ENCODE results near the gene MAN1C1. TPM values are rescaled to one million over a fixed set of nuclear protein-coding genes. Genes with fewer than 3 reads are reported as not detected.
"Not testable (repeated sequence)": the region's sequence is repeated elsewhere in the genome, so short reads cannot be mapped to it uniquely, and the experiment has no call there.

The MAN1C1 gene
- total RNA-seq, 1 experiment from 2014 or later = 0.40 TPM

GRCh38 chr1:25579292-25580252 is 37.0 kb upstream of the MAN1C1 start:
- DNase-seq (ENCODE audit: low read depth, low spot score) = no peak
- in situ Hi-C loops (cut with HindIII; ENCODE audit: low pct_unique_long_range_greater_than_20kb, low sequenced_read_pairs) = no loop called here

GRCh38 chr1:25580927-25581326 is 35.7 kb upstream of the MAN1C1 start:
- DNase-seq (ENCODE audit: low read depth, low spot score) = no peak
- in situ Hi-C loops (cut with HindIII; ENCODE audit: low pct_unique_long_range_greater_than_20kb, low sequenced_read_pairs) = no loop called here

GRCh38 chr1:25581764-25582163 is 34.8 kb upstream of the MAN1C1 start:
- no peak for DNase-seq (ENCODE audit: low read depth, low spot score)
- in situ Hi-C loops (cut with HindIII; ENCODE audit: low pct_unique_long_range_greater_than_20kb, low sequenced_read_pairs) = no loop called here

GRCh38 chr1:25583519-25584370 is 32.8 kb upstream of the MAN1C1 start:
- DNase-seq (ENCODE audit: low read depth, low spot score) = no peak
- in situ Hi-C loops (cut with HindIII; ENCODE audit: low pct_unique_long_range_greater_than_20kb, low sequenced_read_pairs) = no loop called here

GRCh38 chr1:25586181-25586588 is 30.4 kb upstream of the MAN1C1 start:
- in situ Hi-C loops (cut with HindIII; ENCODE audit: low pct_unique_long_range_greater_than_20kb, low sequenced_read_pairs) = no loop called here
- DNase-seq (ENCODE audit: low read depth, low spot score) = no peak

- in situ Hi-C loops (cut with HindIII; ENCODE audit: low pct_unique_long_range_greater_than_20kb, low sequenced_read_pairs) = no loop called here
- no peak for DNase-seq (ENCODE audit: low read depth, low spot score)
Observed at GRCh38 chr1:25587290-25587689, 29.3 kb upstream of the MAN1C1 start.

- in situ Hi-C loops (cut with HindIII; ENCODE audit: low pct_unique_long_range_greater_than_20kb, low sequenced_read_pairs); DNase-seq (ENCODE audit: low read depth, low spot score): not testable (repeated sequence)
Observed at GRCh38 chr1:25588224-25588623, 28.4 kb upstream of the MAN1C1 start.

GRCh38 chr1:25588786-25589185 is 27.8 kb upstream of the MAN1C1 start:
- DNase-seq (ENCODE audit: low read depth, low spot score); in situ Hi-C loops (cut with HindIII; ENCODE audit: low pct_unique_long_range_greater_than_20kb, low sequenced_read_pairs): not testable (repeated sequence)

GRCh38 chr1:25590096-25590824 is 26.3 kb upstream of the MAN1C1 start:
- in situ Hi-C loops (cut with HindIII; ENCODE audit: low pct_unique_long_range_greater_than_20kb, low sequenced_read_pairs) = no loop called here
- peak; percentile 17 for DNase-seq (ENCODE audit: low read depth, low spot score)

GRCh38 chr1:25593861-25594260 is 22.7 kb upstream of the MAN1C1 start:
- in situ Hi-C loops (cut with HindIII; ENCODE audit: low pct_unique_long_range_greater_than_20kb, low sequenced_read_pairs) = no loop called here
- no peak for DNase-seq (ENCODE audit: low read depth, low spot score)

GRCh38 chr1:25594971-25595370 is 21.6 kb upstream of the MAN1C1 start:
- no peak for DNase-seq (ENCODE audit: low read depth, low spot score)
- in situ Hi-C loops (cut with HindIII; ENCODE audit: low pct_unique_long_range_greater_than_20kb, low sequenced_read_pairs) = no loop called here

- in situ Hi-C loops (cut with HindIII; ENCODE audit: low pct_unique_long_range_greater_than_20kb, low sequenced_read_pairs); DNase-seq (ENCODE audit: low read depth, low spot score): not testable (repeated sequence)
Observed at GRCh38 chr1:25596641-25597040, 19.9 kb upstream of the MAN1C1 start.

GRCh38 chr1:25598879-25599278 is 17.7 kb upstream of the MAN1C1 start:
- no peak for DNase-seq (ENCODE audit: low read depth, low spot score)
- in situ Hi-C loops (cut with HindIII; ENCODE audit: low pct_unique_long_range_greater_than_20kb, low sequenced_read_pairs) = no loop called here

GRCh38 chr1:25599969-25600610 is 16.5 kb upstream of the MAN1C1 start:
- DNase-seq (ENCODE audit: low read depth, low spot score) = no peak
- in situ Hi-C loops (cut with HindIII; ENCODE audit: low pct_unique_long_range_greater_than_20kb, low sequenced_read_pairs) = no loop called here

- in situ Hi-C loops (cut with HindIII; ENCODE audit: low pct_unique_long_range_greater_than_20kb, low sequenced_read_pairs); DNase-seq (ENCODE audit: low read depth, low spot score): not testable (repeated sequence)
Observed at GRCh38 chr1:25600971-25601699, 15.5 kb upstream of the MAN1C1 start.

GRCh38 chr1:25603779-25604538 is 12.6 kb upstream of the MAN1C1 start:
- DNase-seq (ENCODE audit: low read depth, low spot score); in situ Hi-C loops (cut with HindIII; ENCODE audit: low pct_unique_long_range_greater_than_20kb, low sequenced_read_pairs): not testable (repeated sequence)

Data from SK-MEL-5 (cell line).